ENCODE data around the gene IFT88.
A peak's percentile ranks its signal among the peaks of the same experiment; 100 is the strongest.
"Not testable (repeated sequence)": the region's sequence is repeated elsewhere in the genome, so short reads cannot be mapped to it uniquely, and the experiment has no call there.

Gene IFT88

GRCh38 chr13:20624213-20624612 is 57.3 kb downstream of the IFT88 start:
- DNase-seq (ENCODE audit: low read depth) = no peak

GRCh38 chr13:20633802-20634201 is 66.8 kb downstream of the IFT88 start:
- no peak for DNase-seq (ENCODE audit: low read depth)

GRCh38 chr13:20636079-20636478 is 69.1 kb downstream of the IFT88 start:
- no peak for DNase-seq (ENCODE audit: low read depth)

- no peak for DNase-seq (ENCODE audit: low read depth)
Observed at GRCh38 chr13:20637811-20638210, 70.9 kb downstream of the IFT88 start.

- DNase-seq (ENCODE audit: low read depth) = no peak
Observed at GRCh38 chr13:20647758-20648157, 80.8 kb downstream of the IFT88 start.

GRCh38 chr13:20652946-20653345 is 86.0 kb downstream of the IFT88 start:
- no peak for DNase-seq (ENCODE audit: low read depth)

DNA sequence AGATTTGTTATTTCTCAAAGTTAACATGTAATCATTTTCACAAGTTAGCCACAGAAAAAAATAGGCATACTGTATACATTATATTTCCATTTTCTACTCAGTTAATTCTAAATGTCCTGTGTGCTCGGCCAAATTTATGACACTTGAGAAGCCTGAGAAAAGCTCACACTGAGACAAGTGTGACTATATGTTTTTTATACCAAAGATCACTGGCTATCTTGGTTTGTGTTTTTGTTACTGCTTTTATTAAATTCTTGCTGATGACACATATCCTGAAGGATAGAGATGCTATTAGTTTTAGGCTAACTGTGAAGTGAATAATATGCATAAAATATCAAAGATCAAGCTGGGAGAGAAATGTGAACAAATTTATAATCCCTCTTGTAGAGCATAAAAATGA is 87.2 kb downstream of the IFT88 start:
- DNase-seq (ENCODE audit: low read depth) = no peak

DNA sequence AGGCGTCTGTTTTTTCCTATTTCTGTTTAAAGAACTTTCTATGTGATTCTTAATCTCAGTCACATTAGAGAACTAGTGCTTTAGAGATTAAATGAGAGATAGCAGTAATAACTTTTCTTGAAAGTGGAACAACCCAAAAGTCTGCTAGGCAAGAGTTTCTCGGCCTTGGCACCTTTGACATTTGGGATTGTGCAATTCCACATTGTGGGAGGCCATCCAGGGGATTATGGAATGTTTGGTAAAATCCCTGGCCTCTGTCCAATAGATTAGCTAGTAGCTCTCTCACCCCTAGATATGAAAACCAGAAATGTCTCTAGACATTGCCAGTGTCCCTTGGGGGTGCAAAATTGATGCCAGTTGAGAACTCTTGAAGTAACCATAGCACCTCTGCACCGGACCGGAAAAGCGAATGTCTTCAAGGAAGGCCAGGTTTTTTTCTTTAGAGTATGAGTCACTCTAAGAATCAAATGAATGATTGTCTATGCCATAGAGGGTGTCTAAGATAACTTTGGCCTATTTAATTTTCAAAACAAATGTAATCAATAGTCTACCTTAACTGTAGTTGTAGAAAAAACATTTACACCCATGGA is 91.6 kb downstream of the IFT88 start:
- no peak for DNase-seq (ENCODE audit: low read depth)

DNA sequence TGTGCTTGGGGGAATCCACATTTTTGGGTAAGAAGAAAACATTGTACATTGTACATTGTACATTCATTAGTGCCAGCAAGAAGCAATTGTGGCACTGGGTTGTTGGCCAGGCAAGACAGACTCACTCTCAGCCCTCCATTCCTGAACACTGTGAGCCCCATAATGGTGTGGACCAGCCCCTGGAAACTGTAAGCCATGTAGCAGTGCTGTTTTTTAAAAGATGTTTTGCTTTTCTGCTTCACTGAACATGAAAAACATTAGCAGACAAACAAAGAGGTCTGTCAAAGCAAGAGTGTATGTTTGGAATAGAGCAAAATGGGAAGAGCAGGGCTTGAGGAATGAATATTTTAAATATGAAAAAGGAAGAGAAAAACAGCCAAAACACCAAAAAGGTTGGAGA is 97.4 kb downstream of the IFT88 start:
- no peak for DNase-seq (ENCODE audit: low read depth)

- DNase-seq (ENCODE audit: low read depth) = no peak
Observed at GRCh38 chr13:20666948-20667347, 100.0 kb downstream of the IFT88 start.

GRCh38 chr13:20667857-20668437 is 101.0 kb downstream of the IFT88 start:
- DNase-seq (ENCODE audit: low read depth) = no peak

DNA sequence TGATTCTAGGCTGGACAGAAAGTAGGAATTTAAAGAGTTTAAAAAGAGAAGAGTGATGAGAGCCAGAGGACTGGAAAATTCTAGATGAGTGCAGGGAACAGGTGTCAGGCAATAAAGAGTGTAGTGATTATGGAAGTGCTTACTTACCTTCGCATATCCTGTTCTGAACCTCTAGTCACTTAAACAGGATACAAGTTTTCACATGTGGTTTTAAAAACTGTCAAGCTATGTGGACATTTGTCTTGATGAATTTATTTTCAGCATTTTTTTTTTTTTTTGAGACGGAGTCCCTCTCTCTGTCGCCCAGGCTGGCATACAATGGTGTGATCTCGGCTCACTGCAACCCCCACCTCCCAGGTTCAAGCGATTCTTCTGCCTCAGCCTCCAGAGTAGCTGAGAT is 102.2 kb downstream of the IFT88 start:
- no peak for DNase-seq (ENCODE audit: low read depth)

- DNase-seq (ENCODE audit: low read depth) = no peak
Observed at GRCh38 chr13:20671789-20672188, 104.8 kb downstream of the IFT88 start.

GRCh38 chr13:20672772-20673171 is 105.8 kb downstream of the IFT88 start:
- peak; percentile 5 for DNase-seq (ENCODE audit: low read depth)

GRCh38 chr13:20673715-20674114 is 106.8 kb downstream of the IFT88 start:
- no peak for DNase-seq (ENCODE audit: low read depth)

GRCh38 chr13:20676213-20676612 is 109.3 kb downstream of the IFT88 start:
- no peak for DNase-seq (ENCODE audit: low read depth)

DNA sequence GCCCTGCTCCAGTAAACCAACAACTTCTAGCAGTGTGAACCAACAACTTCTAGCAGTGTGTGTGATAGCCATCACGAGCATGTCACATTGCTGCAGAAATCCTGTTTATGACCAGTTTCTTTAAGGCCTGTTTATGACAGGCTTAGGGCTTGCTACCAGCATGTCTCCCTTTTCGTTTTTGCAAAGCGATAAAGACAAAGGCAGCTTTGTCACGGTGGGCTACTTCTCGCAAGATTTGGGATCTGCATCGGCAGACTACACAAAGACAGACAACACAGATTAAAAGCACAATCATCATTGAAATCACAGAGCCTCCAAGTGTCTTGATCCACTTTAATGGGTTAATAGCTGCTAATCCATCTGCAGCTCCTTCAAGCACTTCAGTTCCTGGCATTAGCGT is 111.6 kb downstream of the IFT88 start:
- DNase-seq (ENCODE audit: low read depth) = not testable (repeated sequence)

- no peak for DNase-seq (ENCODE audit: low read depth)
Observed at GRCh38 chr13:20679879-20680278, 112.9 kb downstream of the IFT88 start.

DNA sequence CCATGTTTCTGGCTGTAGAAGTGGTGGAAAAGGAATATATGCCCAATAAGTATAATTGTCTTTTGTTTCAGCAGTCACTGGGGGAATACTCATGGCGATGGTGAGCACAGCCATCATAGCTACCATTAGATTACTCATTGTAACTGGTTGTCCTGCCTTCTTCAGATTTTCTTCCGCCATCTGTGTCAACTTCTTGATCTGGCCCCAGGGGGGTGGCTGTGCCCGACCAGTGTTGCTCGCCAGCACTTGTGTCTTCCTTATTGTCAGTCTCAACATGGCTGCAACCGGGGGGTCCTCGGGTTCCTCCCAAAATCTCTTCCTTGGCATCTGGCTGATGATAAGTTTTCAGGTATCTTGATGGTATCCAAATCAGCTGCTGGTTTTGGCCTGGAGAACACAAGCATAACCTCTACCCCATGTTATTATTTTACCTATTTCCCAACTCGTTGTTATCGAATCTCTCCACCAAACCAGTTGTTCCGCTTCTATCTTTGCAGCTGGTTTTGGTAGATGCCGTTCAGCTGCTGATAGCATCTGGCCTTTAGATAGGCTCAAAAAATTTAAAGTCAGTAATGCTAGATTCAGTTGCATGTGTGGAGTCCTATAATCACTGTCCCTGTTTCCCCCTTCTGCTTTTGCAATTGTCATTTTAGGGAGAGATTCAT is 113.6 kb downstream of the IFT88 start:
- DNase-seq (ENCODE audit: low read depth) = no peak

- peak; percentile 65 for DNase-seq (ENCODE audit: low read depth)
Observed at GRCh38 chr13:20681481-20681880, 114.5 kb downstream of the IFT88 start.

DNA sequence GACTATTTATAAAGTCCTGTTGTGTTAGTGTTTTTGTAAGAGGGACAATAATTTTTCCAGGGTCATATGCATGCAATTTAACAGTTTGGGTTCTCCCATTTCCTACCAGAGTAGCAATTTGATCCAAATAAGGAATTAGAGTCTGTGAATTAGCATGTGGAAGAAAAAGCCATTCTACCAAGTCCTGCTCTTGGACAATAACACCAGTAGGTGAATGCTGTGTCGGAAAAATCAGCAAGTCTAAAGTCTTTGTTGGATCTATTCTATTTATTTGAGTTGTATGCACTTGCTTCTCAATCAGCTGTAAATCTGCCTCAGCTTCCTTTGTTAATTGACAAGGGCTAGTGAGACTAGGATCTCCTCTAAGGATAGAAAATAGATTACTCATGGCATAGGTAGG is 115.1 kb downstream of the IFT88 start:
- DNase-seq (ENCODE audit: low read depth) = no peak

DNA sequence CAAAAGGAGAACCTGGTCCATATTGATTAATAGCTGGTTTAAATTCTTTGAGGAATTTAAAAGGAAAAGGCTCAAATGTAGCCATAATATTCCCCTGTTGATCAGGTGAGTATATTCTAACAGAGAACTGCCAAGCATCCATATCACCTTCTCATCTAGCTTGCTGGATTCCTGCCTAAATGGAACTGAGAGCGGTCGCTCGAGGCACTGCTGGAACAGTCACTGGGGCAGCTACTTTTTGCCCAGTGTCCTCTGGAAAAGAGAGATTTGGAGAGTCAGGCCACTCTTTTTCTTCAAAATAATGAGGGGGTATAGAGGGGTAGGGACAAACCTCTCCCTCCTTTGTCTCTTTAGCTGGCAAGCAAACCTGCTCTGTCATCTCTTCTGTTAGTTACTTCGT is 117.1 kb downstream of the IFT88 start:
- DNase-seq (ENCODE audit: low read depth) = no peak

DNA sequence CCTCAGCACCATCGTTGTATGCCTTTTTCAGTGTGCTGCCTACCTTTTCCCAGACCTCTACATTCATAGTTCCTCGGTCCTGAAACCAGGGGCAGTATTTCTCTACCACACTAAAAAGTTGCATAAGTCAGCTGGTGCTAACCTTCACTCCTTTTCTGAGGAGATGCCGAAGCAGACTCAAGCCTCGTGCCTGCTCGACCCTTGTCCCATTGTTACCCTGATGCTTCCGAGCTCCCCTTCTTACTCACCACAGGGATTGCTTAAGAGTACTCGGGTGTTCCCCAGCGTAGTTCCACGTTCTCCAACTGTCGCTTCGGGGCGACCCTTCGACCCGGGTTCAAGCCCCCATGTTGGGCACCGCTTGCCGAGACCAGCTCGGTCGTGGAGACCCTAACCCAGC is 117.6 kb downstream of the IFT88 start:
- peak; percentile 63 for DNase-seq (ENCODE audit: low read depth)

GRCh38 chr13:20685092-20685491 is 118.1 kb downstream of the IFT88 start:
- no peak for DNase-seq (ENCODE audit: low read depth)

Measured in fibroblast of the conjunctiva (primary cell).